NCI-H1048 (cell line): ENCODE results near the gene DNAL1.
A peak's percentile ranks its signal among the peaks of the same experiment; 100 is the strongest.
"Not testable (repeated sequence)": the region's sequence is repeated elsewhere in the genome, so short reads cannot be mapped to it uniquely, and the experiment has no call there.

Experiments
- DNase-seq: peaks from one replicate; lab custom pipeline; 2025; lab: John Stamatoyannopoulos, UW

Gene DNAL1

DNA sequence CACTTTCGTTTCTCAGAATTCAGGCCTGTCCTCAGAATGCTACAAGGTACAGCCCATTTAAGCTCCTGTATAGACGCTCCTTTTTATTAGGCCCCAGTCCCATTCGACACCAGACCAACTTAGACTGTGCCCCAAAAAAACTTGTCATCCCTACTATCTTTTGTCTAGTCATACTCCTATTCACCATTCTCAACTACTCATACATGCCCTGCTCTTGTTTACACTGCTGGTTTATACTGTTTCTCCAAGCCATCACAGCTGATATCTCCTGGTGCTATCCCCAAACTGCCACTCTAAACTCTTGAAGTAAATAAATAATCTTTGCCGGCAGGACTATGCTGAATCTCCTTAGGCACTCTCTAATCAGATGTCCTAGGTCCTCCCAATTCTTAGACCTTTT, 63.3 kb downstream of the DNAL1 start:
- DNase-seq, result not testable (repeated sequence)

DNA sequence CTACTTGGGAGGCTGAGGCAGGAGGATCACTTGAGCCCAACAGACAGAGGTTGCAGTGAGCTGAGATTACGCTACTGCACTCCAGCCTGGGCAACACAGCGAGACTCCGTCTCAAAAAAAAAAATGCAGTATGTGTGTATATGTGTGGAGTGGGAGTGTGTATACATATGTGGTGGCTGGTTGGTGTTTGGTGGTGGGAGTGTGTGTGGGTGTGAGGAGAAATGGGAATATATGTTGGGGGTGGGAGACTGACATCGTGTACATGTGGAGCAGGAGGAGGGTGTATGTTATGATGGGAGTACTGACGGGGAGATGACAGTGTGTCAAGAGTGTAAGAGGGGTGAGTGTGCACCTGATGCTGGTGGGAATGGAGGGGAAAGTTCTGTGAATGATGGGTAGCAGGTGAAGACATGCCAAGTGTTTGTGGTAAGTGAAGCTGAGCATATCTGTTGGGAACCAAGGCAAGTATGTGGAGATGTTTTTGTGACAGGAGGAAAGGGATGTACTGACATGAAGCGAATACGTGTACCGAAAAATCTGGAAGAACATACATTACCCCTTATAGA, 65.2 kb downstream of the DNAL1 start:
- DNase-seq, result no peak

DNA sequence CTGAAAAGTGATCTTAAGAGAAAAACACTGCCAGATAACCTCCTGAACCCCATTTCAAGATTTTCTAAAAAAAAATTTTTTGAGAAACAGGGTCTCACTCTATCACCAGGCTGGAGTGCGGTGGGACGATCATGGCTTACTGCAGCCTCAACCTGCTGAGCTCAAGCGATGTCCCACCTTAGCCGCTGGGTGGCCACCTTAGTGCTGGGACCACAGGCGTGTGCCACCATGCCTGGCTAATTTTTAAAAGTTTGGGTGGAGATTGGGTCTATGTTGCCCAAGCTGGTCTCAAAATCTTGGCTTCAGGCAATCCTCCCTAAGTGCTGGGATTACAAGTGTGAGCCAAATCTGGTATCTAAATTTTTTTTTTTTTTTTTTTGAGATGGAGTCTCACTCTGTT, 66.0 kb downstream of the DNAL1 start:
- no peak for DNase-seq

DNA sequence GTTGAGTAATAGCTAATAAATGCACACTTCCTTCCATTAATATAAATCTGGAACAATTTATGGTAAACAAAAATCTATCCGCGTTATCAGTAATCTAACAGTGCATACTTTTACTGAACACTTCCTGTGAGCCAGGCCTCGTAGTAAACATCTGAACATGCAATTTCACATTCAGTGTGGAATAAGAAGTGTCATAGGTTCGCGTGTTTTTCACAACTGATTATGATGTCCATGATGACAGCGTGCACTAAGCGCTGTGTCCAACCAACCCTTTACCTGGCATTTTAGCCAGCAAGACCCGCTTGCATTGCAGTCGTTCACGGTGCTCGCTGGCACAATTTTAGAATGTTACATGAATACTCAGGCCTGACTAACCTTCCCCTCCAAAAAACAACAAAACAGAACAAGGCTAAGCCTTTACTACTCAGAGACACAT, 67.3 kb downstream of the DNAL1 start:
- no peak for DNase-seq

DNA sequence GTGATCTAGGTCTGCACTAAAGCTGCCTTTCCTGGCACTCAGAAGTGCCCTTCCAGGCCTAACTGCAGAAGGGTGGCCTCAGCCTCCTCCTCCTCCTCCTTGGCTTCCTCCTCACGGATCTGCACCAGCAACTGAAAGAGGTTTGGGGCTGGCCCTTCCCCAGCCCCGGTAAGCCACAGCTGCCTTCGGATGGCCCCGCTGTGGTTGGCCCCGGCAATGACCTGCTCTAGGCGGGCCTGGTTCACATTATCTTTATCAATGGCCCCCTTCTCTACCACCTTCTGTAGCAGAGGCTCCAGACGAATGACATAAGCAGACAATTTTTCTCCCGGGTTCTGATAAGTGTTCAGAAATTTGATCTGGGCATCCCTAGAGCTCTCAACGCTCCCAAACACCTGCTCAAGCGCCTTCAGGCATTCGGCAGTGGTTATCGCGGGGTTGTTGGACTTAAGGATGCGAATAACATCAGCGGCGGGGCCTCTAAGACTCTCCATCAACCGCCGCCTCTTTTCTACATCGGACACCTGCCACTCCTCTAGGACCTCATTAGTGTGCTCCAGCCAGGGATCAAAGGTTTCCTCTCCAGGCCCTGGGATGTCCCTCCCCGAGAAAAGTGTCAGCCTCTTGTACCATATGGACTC, 67.9 kb downstream of the DNAL1 start:
- no peak for DNase-seq

DNA sequence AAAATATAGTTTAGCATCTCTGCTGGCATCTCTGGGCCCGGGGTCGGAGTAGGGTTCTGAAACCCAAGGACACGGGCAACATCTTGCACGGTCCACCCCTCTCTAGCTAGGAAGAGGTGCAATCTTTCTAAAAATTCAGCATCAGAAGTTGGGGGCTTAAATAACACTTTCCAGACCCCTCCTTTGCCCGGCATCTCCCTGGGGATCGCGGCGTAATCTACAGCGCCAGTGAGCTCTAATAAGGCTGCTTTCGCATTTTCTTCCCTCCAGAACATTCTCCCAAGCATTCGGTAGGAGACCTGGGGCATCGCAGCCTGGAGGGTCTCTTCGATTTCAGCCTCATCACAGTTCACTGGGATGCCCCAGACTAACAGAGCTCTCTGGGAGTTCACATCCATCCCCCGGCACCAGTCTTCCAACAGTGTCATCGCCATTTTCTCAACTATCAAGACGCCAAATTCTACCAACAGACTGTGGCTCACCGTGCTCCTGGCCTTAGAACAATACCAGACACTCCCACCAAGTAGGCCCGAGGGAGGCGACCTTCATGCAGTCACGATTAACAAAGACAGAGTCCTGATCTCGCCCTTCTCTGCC, 68.5 kb downstream of the DNAL1 start:
- no peak for DNase-seq

DNA sequence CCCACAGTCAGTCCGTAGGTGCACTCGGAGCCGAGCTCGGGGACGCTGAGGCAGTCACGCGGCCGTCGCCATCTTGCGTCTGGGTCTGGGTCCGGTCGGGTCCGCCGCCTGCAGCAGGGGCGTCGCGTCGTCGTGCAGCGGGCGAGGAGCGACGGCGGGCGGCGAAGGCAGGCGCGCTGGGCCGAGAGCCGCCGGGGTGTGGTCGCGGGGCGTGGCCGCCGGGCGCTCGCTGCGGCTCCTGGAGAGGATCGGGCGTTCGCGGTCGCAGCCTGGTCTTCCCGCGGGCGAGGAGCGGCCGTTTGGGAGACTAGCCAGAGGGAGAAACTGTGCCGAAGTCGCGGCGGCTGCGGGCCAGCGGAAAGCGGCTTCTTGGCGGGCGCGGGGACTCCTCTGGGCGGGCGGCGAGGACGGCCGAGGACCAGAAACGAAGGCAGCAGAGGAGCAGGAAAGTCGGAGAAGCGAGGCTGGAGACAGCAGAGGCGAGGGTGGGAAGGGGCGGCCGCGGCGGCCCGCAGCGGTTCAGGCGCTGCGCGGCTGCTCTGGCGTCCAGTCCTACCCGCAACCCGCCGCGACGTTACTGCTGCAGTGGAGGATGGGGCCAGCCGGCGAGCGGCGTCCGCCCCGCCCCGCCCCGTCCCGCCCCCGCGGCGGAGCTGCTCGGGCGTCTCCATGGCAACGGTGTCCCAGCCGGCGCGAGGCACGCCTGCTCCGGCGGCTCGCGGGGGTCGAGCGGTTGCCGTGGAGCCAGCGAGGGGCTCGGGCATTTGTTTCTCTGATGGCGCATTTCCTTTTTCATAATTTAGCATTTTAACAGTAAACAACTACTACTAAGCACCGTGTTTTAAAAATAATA, 69.2 kb downstream of the DNAL1 start, which contains the start of gene PNMA1:
Gene PNMA1 (minus strand): TSS at position 582 of the 853 bp plus-strand sequence. CDS start 745 bp downstream, outside the sequence.
- peak; percentile 24 for DNase-seq

DNA sequence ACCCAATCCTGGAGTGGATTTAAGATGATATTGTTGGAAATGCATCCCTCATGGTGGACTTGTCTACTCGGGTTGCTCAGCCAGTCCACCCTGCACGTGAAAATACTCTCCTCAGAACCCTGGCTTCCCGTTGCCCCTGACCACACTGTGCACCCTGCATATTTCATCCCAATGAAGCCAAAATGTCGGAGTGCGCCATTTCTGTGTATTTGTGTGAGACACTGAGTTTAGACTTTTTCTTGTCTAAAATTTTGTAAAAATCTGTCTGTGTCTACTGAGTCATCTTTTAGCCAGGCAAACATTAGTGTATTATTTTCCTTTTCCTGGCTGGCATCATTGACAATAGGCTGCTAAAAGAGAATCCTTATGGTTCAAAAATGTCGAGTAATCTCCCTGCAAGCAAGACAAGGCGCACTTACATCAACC, 69.9 kb downstream of the DNAL1 start:
- DNase-seq, result no peak

DNA sequence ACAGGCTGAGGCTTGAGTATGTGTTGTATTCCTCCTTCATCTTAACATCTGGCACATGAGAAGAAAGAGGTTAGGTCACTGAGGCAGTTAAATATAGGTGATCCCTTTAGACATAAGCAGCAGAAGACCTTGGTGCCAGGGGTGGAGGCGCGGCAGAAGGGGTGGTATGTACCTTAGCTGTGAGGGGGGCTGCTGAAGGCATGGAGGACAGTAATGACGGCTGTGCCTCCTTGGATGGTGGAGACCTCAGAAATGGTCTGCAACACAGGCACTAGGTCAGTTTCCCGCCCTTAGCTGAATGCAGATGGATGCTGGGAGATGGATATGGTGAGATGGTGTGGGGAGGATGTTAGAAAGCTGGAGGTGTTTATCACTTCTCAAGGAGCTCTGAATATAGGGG, 70.9 kb downstream of the DNAL1 start:
- no peak for DNase-seq

DNA sequence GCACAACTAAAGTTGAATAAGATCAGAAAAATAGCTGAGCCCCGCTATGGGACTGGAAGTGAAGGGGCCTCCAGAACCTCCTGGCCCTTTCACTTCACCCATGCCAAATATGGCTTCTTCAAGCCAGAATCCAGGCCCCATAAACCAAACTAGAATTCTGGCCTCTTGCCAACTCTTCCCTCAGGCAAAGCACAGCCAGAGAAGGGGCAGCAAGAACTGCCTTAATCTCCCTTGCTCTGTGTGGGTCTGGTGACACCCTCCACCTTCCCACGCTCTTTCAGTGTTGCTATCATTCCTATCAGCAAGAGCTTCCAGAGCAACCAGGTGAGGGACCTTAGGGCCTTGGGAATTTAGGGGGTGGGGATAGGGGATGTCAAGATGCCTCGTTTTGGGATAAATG, 72.5 kb downstream of the DNAL1 start:
- no peak for DNase-seq

DNA sequence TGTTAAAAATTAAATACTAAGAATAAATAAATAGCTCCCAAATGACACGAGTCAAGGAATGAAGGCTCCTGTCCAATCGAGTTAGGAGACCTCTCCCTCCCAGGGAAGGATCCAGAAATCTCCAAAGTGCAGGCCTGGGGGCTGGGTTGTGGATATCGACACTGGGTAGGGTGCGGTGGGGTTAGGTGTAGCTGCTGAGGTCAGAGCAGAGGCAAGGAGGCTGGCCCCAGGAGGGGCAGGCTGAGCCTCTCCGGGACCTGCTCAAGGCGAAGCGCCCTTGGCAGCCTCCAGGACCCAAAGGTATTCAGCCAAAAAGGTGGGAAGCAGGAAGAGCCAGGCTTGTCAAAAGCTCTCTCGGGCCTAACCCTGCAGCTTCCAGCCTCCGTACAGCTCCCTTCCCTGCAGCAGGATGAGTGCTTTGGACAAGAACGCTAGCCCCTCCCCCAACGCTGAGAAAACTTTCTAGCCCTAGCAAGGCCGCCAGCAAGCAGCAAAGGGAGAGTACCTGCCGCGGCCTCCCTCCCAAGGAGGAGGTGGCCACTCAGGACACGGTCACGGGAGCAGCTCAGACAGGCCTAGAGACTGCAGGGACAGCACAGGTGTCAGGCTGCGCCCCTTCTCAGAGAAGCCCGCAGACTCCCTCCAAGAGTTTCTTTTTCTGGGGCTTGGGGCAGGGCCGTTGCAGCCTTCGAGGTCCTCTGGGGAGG, 73.1 kb downstream of the DNAL1 start:
- no peak for DNase-seq

DNA sequence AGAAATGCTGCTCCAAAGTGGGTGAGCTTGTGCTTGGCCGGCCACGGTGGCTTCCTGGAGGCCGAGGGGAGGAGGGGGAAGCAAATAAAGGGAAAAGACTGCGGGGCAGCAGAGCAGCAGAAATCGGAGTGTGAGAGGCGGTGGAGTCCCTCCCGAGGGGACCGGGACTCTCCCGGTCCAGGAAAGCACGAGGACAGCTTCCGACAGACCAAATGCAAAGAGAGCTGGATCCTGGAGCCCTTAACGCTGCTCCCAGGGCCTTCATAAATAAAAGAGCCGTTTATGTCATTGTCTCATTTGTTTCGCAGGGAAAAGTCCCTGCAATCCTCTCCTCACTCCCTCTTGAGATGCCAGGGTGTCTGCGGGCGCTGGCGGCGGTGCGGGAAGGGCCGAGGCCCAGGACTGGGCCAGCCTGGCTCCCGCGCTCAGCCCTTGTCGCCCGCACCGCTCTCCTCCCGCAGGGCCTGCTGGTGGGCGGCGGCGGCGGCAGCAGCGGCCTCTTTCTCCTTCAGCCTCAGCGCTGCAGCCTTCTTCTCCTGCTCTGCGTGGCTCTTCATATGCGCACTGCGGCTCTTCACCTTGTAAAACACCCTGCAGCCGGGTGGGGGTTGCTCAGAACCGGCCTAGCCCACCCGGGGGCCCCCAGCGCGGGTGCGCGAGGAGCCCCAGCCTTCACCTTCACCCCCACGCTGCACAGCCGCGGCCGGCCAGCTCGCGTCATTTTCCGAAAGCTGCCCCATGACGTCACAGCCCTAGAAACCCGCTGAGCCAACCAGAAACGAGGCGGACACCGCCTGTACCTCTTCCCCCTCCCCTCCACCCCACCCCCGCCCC, 73.8 kb downstream of the DNAL1 start:
- DNase-seq, result no peak

DNA sequence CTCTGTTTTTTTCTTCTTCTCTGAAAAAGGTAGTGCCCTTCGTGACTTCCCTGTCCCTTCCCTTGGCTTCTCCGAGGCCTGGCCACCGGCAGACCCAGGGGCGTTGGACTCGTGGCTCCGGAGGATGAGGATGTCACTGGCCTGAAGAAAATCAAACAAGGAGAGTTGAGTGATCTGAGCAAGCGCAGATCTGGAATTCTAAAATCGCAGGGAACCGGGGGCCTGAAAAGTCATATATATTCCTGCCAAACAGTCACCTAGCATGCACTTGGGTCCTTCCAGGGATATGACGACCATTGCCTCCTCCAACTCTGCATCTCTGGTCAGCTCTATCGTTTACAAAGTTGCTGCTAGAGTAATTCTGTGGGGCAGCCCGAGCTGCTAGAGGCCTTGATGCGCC, 74.6 kb downstream of the DNAL1 start:
- DNase-seq, result no peak

DNA sequence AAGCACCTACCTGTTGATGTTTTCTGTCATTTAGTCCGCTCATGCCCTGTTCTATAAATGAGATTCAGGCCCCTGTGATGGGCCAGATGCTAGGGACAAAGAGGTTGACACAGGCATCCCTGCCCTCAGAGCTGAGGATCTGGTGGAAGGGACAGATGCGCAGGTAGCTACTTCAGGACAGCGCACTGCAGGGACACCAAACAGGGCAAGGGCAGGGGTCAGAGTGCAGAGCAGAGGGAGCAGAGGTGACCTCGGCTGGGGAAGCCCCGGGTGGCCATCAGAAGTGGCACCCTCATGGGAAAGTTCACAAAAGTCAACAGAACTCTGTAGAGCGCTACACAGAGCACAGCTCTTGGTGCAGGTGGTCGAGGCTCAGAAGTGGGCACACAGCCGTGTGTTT, 75.0 kb downstream of the DNAL1 start:
- no peak for DNase-seq

DNA sequence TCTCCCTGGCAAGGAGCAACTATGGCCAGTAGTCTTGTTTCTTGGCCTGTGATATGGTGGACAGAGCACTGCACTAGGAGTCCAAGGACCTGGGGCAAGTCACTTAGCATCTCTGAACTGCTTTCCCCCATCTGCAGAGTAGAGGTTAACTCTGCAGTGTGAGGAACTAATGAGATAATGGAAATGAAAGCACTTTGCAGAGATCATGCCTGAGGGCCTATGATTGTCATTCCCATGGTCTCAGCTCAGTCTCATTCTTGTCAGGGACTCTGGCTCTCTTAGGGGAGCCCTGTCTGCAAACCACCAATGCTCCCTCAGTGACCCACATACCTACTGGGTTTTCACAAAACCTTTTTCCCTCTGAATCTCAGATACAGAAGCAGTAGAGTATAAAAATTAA, 75.8 kb downstream of the DNAL1 start:
- DNase-seq, result no peak

DNA sequence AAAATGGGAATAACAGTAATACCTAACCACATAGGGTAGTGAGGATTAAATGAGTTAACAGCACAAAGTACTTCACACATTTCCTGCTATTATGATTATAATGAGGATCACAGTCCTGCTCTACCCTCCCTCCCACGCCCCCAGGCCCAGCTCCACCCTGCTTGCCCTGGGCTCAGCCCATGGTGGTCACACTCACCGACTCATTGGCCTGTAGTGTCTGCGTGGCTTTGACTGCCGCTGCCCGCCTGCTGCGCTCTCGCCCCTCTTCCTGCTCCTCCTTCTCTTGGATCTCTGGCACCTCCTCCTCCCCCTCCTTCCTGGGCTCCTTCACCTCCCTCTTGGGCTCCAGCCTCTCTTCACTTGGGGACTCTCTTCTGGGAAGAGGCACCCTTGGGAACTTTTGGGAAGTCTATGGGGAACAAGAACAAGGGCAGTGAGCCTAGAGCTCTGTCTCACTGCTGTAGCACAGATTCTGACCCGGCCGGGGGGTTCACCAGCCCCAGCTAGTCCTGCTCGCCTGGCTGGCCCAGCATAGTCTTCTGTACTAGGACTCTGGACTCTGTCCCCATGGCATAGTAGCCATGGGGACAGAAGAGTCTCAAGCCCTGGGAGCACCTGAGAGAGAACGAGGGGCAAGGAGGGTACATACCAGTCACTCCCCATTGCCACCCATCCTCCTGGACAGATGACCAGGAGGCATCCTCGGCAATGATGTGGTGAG, 76.5 kb downstream of the DNAL1 start:
- DNase-seq, result no peak

DNA sequence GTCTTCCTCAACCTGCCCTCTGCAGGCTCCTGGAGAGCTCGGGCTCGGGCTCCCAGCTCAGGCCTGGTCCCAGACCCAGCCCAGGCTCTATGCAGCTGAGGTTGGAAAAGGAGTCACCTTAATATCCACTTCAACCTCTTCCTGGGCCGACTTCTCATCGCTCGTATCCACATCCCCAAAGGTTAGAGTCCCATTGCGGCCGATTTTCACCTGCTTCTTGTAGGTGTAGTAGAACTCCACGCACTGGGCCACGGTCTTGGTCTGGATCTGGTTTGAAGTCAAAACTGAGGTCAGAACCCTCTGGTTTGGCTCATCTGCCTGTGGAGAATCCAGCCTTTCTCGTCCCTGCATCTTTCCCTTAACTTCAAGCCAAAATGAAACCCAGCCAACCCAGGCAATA, 77.8 kb downstream of the DNAL1 start:
- DNase-seq, result no peak

DNA sequence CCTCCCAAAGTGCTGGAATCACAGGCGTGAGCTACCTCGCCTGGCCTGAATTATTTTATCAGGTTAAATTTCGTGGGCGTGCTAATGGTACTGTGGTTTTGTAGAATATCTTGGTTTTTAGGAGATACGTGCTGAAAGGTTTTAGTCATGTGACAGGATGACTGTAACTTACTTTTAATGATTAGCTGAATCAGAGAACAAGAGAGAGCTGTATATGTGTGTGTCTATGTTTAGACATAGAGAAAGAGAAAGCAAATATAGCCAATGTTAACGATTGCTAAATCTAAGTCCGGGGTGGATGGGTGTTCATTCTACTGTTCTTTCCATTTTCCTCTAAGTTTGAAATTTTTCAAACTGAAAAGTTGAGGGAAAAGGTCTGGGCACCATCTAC, 78.6 kb downstream of the DNAL1 start:
- no peak for DNase-seq

DNA sequence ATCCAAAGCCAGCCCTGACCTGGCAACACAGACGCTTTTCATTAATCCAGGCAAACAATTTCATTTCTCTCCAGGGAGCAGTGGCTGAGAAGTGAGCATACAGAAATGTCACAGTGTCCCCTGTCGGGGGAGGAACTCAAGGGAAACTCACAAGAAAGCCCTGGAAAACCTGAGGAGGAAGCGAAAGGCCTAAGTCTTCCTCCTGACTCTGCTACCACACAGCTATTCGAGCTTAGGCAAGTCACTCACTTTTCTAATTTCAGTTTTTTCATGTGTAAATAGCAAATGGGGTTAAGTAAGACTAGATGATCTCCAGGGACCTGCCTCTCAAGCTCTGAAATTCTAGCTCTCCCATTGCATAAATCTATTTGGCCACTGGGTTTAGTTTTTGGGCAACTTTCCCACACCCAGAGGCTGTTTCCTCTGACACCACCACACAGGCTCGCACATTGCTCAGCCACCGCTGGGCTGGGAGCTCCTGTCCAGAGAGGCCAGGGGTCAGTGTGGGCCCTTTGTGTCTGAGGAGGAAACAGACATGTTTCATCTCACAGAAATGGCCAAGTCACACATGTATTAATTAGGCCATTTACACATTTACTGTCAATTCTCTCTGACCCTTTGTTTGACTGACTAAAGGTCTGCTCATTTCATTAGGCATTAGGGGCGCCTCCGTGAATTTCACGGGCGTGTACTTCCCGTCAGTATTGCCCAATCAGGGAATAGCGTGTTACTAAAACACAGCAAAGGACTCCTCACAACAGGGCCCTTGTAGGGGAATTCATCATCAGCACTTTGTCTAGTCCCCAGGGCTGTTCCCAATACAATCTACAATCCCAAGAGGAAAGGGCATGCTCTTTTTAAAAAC, 79.2 kb downstream of the DNAL1 start:
- DNase-seq, result no peak

DNA sequence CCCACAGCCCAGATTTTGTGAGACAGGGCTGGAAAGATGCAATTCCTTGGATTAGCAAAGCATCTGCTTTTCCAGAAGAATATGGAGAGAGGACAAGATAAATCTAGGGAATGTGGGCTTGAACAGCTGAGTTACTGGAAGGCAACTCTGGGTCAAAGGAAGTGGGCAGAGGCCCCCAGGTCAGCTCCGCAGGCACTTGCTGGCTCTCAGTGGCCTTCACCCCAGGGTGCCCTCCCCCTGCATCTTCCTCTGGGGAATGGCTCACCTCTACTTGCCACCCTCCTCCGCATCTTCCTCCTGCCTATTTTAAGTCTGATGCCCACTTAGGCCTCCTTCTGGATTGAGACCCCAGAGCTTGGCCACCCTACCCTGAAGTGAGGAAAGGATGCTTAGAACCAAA, 79.9 kb downstream of the DNAL1 start:
- no peak for DNase-seq
